Non-pigmented ciliary epithelial cell (primary cell): ENCODE results near the gene NOL6.
"Not testable (repeated sequence)": the region's sequence is repeated elsewhere in the genome, so short reads cannot be mapped to it uniquely, and the experiment has no call there.

Experiments used
- DNase-seq: peaks from one replicate; pipeline ENCODE4 v3.0.0-alpha.2; 2010; ENCODE audit warnings: low read depth

NOL6 gene

DNA sequence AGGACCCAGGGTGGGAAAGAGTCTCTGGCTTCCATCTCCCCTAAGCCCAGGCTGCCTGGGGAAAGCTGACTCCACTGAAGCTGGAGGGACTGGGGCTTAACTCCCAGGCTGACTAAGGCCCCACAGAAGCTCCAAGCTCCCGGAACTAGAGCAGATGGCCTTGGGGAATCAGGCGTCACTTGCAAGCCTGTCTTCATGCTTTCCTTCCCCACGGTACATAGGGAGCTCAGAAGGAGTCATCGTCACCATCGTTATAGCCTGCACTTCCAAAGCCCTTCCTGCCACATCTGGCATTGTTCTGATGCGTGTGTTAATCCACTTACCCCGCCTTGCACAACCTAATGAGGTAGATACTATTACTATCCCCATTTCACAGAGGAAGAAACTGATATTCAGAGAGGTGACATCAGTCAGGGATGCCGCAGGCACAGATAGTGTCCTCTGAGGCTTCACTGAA, 37.9 kb downstream of the NOL6 start:
- DNase-seq = no peak

GRCh38 chr9:33434317-33435105, 39.2 kb downstream of the NOL6 start:
- no peak for DNase-seq

- no peak for DNase-seq
Observed at GRCh38 chr9:33433871-33434270, 39.9 kb downstream of the NOL6 start.

- DNase-seq = no peak
Observed at GRCh38 chr9:33431420-33431819, 42.3 kb downstream of the NOL6 start.

- no peak for DNase-seq
Observed at GRCh38 chr9:33430942-33431341, 42.8 kb downstream of the NOL6 start.

- no peak for DNase-seq
Observed at GRCh38 chr9:33429256-33429985, 44.3 kb downstream of the NOL6 start.

GRCh38 chr9:33426843-33427293, 46.9 kb downstream of the NOL6 start:
- DNase-seq = no peak

DNA sequence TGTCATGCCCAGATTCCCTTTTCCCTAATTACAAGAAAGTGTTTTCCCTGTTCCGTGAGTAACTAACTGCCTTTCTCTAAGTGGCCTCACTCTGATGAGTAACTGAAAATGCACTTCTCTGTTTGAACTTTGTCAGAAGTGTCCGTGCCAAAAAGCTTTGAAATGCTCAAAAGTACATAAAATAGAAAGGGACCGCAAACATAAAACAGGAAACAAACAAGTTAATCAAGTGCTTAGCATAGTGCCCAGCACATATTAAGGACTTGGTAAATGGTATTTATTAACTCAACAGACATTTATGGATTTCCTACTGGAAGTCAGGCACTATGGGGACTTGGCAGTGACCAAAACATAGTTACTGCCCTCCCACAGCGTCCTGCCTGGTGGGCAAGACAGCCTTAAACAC, 48.6 kb downstream of the NOL6 start:
- no peak for DNase-seq

- DNase-seq = not testable (repeated sequence)
Observed at GRCh38 chr9:33424492-33424891, 49.2 kb downstream of the NOL6 start.

DNA sequence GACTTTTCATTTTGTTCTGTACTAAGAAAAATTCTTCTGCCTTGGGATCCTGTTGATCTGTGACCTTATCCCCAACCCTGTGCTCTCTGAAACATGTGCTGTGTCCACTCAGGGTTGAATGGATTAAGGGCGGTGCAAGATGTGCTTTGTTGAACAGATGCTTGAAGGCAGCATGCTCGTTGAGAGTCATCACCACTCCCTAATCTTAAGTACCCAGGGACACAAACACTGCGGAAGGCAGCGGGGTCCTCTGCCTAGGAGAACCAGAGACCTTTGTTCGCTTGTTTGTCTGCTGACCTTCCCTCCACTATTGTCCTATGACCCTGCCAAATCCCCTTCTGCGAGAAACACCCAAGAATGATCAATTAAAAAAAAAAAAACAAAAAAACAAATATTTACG, 49.7 kb downstream of the NOL6 start:
- not testable (repeated sequence) for DNase-seq

GRCh38 chr9:33419708-33420303, 53.9 kb downstream of the NOL6 start:
- no peak for DNase-seq

GRCh38 chr9:33418090-33418489, 55.6 kb downstream of the NOL6 start:
- no peak for DNase-seq

GRCh38 chr9:33416996-33417395, 56.7 kb downstream of the NOL6 start:
- DNase-seq = no peak

- no peak for DNase-seq
Observed at GRCh38 chr9:33415501-33416038, 58.2 kb downstream of the NOL6 start.

DNA sequence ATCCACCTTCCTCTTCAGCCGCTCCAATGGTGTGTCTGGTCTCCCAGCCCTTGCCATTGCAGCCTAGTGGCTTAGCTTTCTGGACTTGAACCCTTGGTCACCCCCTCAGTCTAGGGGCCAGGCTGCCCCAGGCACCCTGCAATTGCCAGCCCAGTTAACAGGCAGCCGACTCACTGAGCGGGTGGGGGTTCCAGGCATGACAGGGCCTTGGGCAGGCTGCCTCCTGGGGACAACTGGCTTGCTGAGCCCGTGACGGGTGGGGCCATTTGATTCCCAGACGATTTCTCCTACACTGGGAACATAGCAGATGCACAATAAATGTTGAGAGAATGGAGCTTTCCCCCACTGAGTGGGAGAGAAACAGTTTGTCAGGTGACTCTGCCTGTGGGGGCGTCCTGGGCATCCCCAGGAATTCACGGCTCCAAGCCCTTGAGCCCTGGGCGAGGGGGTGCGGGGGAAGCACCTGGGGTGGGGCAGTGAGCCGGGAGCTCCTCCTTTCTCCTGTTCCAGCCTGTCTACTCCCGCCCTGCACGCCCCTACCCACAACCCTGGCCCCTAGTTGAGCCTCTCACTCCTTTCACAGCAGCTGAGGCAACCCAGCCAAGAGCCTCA, 58.7 kb downstream of the NOL6 start:
- no peak for DNase-seq

DNA sequence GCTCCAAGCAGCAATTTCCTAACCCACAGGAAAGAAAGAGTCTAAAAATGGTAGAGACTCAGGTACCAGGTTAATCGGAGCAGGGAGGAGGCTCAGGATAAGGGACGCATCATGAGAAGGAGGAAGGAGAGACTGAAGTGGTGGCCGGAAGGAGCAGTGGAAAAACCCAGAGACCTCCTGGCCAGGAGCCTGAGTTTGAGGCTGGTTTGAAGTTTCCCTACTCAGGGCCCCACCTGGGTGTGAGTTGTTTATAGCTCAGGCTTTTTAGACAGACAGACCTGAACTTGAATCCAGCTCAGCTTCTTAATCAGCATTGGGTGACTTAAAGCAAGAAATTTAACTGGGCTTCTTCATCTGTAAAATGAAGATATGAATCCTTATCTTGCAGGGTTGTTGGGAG, 59.5 kb downstream of the NOL6 start:
- DNase-seq = no peak
